ENCODE measurements around the gene PROSER2.

DNA sequence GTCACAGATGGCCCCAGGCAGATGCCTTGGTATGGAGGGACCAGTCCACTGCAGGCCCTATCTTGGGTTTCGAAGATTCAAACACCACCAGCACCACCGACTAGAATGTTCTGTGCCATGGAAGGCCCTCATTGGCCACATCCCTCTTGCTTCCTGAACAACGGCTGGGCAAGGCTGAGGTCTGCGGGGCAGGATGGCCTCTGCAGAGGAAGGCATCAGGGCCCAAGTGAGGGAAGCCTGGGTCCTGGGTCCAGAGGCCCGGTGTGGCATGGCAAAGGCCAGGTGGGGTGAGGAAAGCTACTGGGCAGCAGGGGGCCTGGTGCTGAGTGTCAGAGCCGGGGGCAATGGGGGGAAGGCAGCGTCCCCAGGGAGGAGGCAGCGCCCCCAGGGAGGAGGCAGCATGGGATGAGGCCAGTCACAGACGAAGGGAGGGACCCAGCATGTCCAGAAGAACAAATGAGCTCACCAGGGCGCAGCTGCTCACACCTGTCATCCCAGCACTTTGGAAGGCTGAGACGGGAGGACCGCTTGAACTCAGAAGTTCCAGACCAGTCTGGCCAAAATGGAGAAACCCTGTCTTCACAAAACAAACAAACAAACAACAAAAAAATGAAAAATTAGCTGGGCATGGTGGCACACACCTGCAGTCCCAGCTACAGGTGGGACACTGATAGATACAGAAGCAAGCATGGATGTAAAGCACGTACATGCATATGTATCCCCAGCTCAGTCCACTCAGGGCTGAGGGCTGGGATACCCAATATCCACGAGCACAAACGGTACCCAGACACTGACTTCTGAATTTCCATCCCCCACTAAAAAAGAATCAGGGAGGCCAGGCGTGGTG lies 64.4 kb downstream of the PROSER2 start:
- no peak for TF ChIP-seq EZH2phosphoT487 (IDR thresholded peaks at IDR 0.05; ENCODE audit: insufficient read depth, low read depth)
- no peak for TF ChIP-seq EZH2 (IDR thresholded peaks at IDR 0.05; ENCODE audit: insufficient read depth, poor library complexity, severe bottlenecking)

All from GM23248 (cell line).